Stimulated activated effector memory CD8-positive, alpha-beta T cell treated with anti-CD3 and anti-CD28 coated beads, Interleukin-12 subunit alpha, Interleukin-12 subunit beta, amount 100 ng/mL, for 72 hours (primary cell): ENCODE measurements around the gene ZSCAN31.
"Not testable (repeated sequence)": the region's sequence is repeated elsewhere in the genome, so short reads cannot be mapped to it uniquely, and the experiment has no call there.

ENCODE experiments used
- ATAC-seq: fragments of 150-1000 bp; cut with Tn5 transposase; 2 replicates; pipeline ENCODE4 v1.10.0; 2021
- DNase-seq, 2 donors: peaks; one replicate each; pipeline ENCODE4 v3.0.0; 2021 to 2022; ENCODE audit warnings: low spot score in 2 of 2
- H3K27ac Mint-ChIP-seq: one replicate; pipeline ENCODE4 v1.8.0; 2022; ENCODE audit warnings: mild to moderate bottlenecking, mixed read lengths
- H3K36me3 Mint-ChIP-seq: one replicate; pipeline ENCODE4 v1.8.0; 2022; ENCODE audit warnings: mild to moderate bottlenecking, mixed read lengths
- H3K4me1 Mint-ChIP-seq: one replicate; pipeline ENCODE4 v1.8.0; 2022; ENCODE audit warnings: mixed read lengths
- H3K4me3 Mint-ChIP-seq: one replicate; pipeline ENCODE4 v1.8.0; 2022; ENCODE audit warnings: mild to moderate bottlenecking, mixed read lengths
- H3K9me3 Mint-ChIP-seq: one replicate; pipeline ENCODE4 v1.8.0; 2022; ENCODE audit warnings: mixed read lengths

The ZSCAN31 gene

GRCh38 chr6:28340310-28341095 is 4.6 kb upstream of the ZSCAN31 start:
- DNase-seq (no peak), ATAC-seq (no peak)
- no peak overlapping the region for H3K27ac Mint-ChIP-seq
- no peak overlapping the region for H3K4me3 Mint-ChIP-seq
- no peaks in the 10 kb centered on the region for H3K4me1 Mint-ChIP-seq
- peaks cover 9% of the 10 kb centered on the region for H3K9me3 Mint-ChIP-seq
- H3K36me3 Mint-ChIP-seq = no peaks in the 10 kb centered on the region

- ATAC-seq (no peak), DNase-seq (peak in 1 of 2 donors; percentile 32)
- Mint-ChIP-seq H3K4me3 (no peak overlapping the region), H3K27ac (no peak overlapping the region), H3K4me1 (peaks cover 17% of the 10 kb centered on the region), H3K36me3 (no peaks in the 10 kb centered on the region), H3K9me3 (peaks cover 9% of the 10 kb centered on the region)
Observed at GRCh38 chr6:28337121-28337520, 1.2 kb upstream of the ZSCAN31 start.

DNA sequence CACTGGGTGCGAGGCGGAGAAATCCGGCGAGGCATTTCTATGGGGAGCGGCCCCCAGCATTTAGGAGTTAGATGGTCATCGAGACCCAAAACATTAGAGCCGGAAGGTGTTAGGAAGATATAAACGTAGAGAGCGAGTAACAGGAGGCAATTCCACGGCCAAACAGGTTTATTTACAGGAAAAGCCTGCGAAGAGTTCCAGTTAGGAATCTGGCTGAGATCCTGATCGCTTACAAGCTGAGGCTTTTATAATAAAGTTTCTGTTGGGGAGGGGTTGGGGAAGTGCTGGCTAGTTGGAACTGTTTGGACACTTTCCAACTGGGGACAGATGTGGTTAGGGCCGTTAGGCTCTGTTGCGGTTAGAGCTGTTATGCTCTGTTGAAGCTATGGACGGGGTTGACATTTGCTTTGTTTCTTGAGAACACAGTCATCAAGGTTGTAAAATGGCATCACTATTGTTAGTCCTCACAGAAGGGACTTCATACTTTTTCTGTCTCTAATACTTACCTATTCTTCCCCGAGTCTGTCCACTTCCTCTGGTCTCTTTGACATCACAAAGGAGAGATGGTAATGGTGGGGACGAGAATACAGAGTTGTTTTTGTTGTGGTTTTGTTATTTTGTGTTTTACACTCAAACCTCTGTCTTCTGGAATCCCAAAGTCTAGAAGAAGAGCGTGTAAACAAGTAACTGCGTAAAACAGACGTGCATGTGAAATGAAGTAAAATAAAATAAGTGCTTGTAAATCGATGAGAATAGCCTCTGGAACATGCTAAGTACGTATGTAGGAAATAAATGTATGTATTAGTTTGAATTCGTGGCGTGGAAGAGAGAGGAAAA is 554 bp upstream of the ZSCAN31 start:
- ATAC-seq (peak; percentile 66), DNase-seq (no peak)
- Mint-ChIP-seq H3K4me1 (peaks cover 17% of the 10 kb centered on the region), H3K9me3 (peaks cover 9% of the 10 kb centered on the region), H3K27ac (no peak overlapping the region), H3K36me3 (no peaks in the 10 kb centered on the region), H3K4me3 (no peak overlapping the region)

GRCh38 chr6:28335040-28335563 is 846 bp downstream of the ZSCAN31 start:
- H3K36me3 Mint-ChIP-seq = no peaks in the 10 kb centered on the region
- H3K4me3 Mint-ChIP-seq = no peak overlapping the region
- peaks cover under 1% of the 10 kb centered on the region for H3K9me3 Mint-ChIP-seq
- peak in 1 of 2 donors; percentile 82 for DNase-seq
- no peak for ATAC-seq
- no peak overlapping the region for H3K27ac Mint-ChIP-seq
- peaks cover 17% of the 10 kb centered on the region for H3K4me1 Mint-ChIP-seq

GRCh38 chr6:28334286-28335039 is 1.5 kb downstream of the ZSCAN31 start:
- H3K9me3 Mint-ChIP-seq = no peaks in the 10 kb centered on the region
- ATAC-seq (no peak), DNase-seq (no peak)
- H3K36me3 Mint-ChIP-seq = no peaks in the 10 kb centered on the region
- no peak overlapping the region for H3K27ac Mint-ChIP-seq
- H3K4me1 Mint-ChIP-seq = peaks cover 17% of the 10 kb centered on the region
- H3K4me3 Mint-ChIP-seq = no peak overlapping the region

DNA sequence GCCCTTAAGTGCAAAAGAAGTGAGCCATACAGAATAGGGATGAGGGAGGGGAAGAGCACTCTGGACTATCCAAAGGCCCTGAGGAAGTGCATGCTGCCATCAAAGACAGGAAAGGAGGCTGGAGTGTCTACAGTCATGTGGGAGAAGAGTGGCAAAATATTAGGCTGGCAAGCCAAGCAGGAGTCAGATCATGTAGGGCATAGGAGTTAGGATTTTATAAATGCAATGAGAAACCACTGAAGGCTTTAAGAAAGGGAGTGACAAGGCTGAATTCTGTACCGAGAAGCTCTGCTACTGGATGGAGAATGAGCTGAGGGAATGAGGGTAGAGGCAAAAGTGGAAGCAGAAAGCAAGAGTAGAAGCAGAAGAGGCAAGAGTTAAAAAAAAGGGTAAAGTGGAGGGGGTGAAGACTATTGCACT is 2.3 kb downstream of the ZSCAN31 start:
- Mint-ChIP-seq H3K9me3 (peaks cover 4% of the 10 kb centered on the region), H3K36me3 (no peaks in the 10 kb centered on the region), H3K4me1 (peaks cover 17% of the 10 kb centered on the region), H3K4me3 (no peak overlapping the region), H3K27ac (no peak overlapping the region)
- ATAC-seq (no peak), DNase-seq (no peak)

GRCh38 chr6:28333047-28333446 is 2.9 kb downstream of the ZSCAN31 start:
- DNase-seq (no peak), ATAC-seq (no peak)
- Mint-ChIP-seq H3K4me3 (no peak overlapping the region), H3K4me1 (peaks cover 17% of the 10 kb centered on the region), H3K9me3 (peaks cover 4% of the 10 kb centered on the region), H3K36me3 (no peaks in the 10 kb centered on the region), H3K27ac (no peak overlapping the region)

DNA sequence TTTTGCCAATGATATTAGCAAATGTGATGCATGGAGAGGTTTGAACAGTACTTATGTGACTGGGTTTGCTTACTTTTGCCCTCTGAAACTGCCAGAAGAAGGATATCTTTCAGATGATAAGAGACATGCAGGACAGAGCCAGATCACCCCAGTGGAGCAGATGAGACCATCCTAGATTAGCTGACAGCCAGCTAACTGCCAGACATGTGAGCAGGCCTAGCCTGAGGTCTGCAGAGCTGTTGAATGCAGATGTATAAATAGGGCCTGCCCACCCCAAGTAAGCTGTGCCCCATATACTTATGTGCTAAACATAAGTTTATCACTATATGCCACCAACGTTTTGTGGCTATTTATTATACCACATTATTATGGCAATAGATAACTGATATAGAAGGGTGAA is 5.9 kb downstream of the ZSCAN31 start:
- no peak overlapping the region for H3K27ac Mint-ChIP-seq
- no peaks in the 10 kb centered on the region for H3K36me3 Mint-ChIP-seq
- peaks cover 16% of the 10 kb centered on the region for H3K4me1 Mint-ChIP-seq
- ATAC-seq = no peak
- H3K4me3 Mint-ChIP-seq = no peak overlapping the region
- H3K9me3 Mint-ChIP-seq = peaks cover 18% of the 10 kb centered on the region
- DNase-seq = no peak

- no peaks in the 10 kb centered on the region for H3K4me1 Mint-ChIP-seq
- peaks cover 22% of the 10 kb centered on the region for H3K9me3 Mint-ChIP-seq
- no peaks in the 10 kb centered on the region for H3K36me3 Mint-ChIP-seq
- no peak for DNase-seq
- H3K4me3 Mint-ChIP-seq = no peak overlapping the region
- H3K27ac Mint-ChIP-seq = no peak overlapping the region
- ATAC-seq = no peak
Observed at GRCh38 chr6:28326371-28326948, 9.5 kb downstream of the ZSCAN31 start.

- Mint-ChIP-seq H3K4me1 (no peaks in the 10 kb centered on the region), H3K36me3 (no peaks in the 10 kb centered on the region), H3K4me3 (no peak overlapping the region), H3K27ac (no peak overlapping the region), H3K9me3 (peaks cover 21% of the 10 kb centered on the region)
- DNase-seq (no peak), ATAC-seq (no peak)
Observed at GRCh38 chr6:28323813-28324424, 12.0 kb downstream of the ZSCAN31 start.

DNA sequence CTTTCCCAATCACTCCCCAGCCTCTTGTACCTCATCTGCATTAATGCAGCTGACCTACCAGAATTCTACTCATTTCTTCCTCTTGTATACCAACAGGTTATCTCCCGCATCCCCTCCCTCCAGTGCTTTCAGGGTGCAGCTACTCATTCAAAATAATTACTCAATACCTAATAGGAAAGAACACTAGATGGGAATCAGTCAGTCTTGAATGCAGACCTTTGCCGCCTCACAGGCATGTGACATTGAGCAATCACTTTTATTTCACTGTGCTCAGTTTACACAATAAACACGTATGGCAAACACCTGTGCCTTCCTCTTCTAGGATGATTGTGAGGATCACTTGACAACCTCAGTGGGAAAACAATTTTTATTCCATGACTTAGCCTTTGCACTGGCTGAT is 13.3 kb downstream of the ZSCAN31 start:
- DNase-seq (no peak), ATAC-seq (no peak)
- Mint-ChIP-seq H3K4me3 (no peak overlapping the region), H3K36me3 (no peaks in the 10 kb centered on the region), H3K4me1 (no peaks in the 10 kb centered on the region), H3K27ac (no peak overlapping the region), H3K9me3 (peaks cover 16% of the 10 kb centered on the region)

DNA sequence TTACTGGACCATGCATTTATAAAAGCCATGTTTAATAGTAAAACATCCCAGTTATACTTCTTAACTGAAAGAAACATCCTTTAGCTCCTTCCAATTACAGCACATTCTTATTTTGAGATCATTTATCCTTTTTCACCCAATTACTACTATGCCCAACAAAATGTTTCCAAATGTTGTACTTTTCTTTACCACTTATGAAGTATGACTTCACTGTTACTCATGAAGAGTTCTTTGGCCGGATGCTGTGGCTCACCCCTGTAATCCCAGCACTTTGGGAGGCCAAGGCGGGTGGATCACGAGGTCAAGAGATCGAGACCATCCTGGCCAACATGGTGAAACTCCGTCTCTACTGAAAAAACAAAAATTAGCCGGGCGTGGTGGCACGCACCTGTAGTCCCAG is 18.1 kb downstream of the ZSCAN31 start:
- H3K4me1 Mint-ChIP-seq, ATAC-seq, H3K9me3 Mint-ChIP-seq, H3K4me3 Mint-ChIP-seq, DNase-seq, H3K27ac Mint-ChIP-seq, H3K36me3 Mint-ChIP-seq: not testable (repeated sequence)

GRCh38 chr6:28315628-28316027 is 20.3 kb downstream of the ZSCAN31 start:
- no peak for ATAC-seq
- DNase-seq = no peak
- H3K4me3 Mint-ChIP-seq = no peak overlapping the region
- H3K9me3 Mint-ChIP-seq = no peaks in the 10 kb centered on the region
- no peaks in the 10 kb centered on the region for H3K4me1 Mint-ChIP-seq
- H3K27ac Mint-ChIP-seq = no peak overlapping the region
- no peaks in the 10 kb centered on the region for H3K36me3 Mint-ChIP-seq

GRCh38 chr6:28312939-28313338 is 23.0 kb downstream of the ZSCAN31 start:
- no peak overlapping the region for H3K27ac Mint-ChIP-seq
- no peak for DNase-seq
- no peaks in the 10 kb centered on the region for H3K9me3 Mint-ChIP-seq
- no peaks in the 10 kb centered on the region for H3K4me1 Mint-ChIP-seq
- H3K4me3 Mint-ChIP-seq = no peak overlapping the region
- no peaks in the 10 kb centered on the region for H3K36me3 Mint-ChIP-seq
- no peak for ATAC-seq
